NK-92 (cell line): ENCODE results near the gene RHOF.
"Not testable (repeated sequence)": the region's sequence is repeated elsewhere in the genome, so short reads cannot be mapped to it uniquely, and the experiment has no call there.

Source experiments
- DNase-seq: peaks from one replicate; lab custom pipeline; 2025; ENCODE audit not compliant: unreplicated experiment; lab: John Stamatoyannopoulos, UW

RHOF gene

GRCh38 chr12:121793838-121794533, 498 bp upstream of the RHOF start:
- DNase-seq: peak; percentile 39

GRCh38 chr12:121792607-121793439, 665 bp downstream of the RHOF start:
- DNase-seq: no peak

- no peak for DNase-seq
Observed at GRCh38 chr12:121791671-121792551, 1.6 kb downstream of the RHOF start.

- DNase-seq: not testable (repeated sequence)
Observed at GRCh38 chr12:121790785-121791184, 2.7 kb downstream of the RHOF start.

- peak; percentile 70 for DNase-seq
Observed at GRCh38 chr12:121789800-121790728, 3.4 kb downstream of the RHOF start.

GRCh38 chr12:121789233-121789781, 4.2 kb downstream of the RHOF start:
- no peak for DNase-seq

- no peak for DNase-seq
Observed at GRCh38 chr12:121788176-121788818, 5.2 kb downstream of the RHOF start.

GRCh38 chr12:121787063-121788025, 6.1 kb downstream of the RHOF start:
- no peak for DNase-seq

- no peak for DNase-seq
Observed at GRCh38 chr12:121786440-121786825, 7.1 kb downstream of the RHOF start.

GRCh38 chr12:121784460-121784859, 9.0 kb downstream of the RHOF start:
- no peak for DNase-seq

- no peak for DNase-seq
Observed at GRCh38 chr12:121783766-121784165, 9.7 kb downstream of the RHOF start.

GRCh38 chr12:121781998-121782979, 11.2 kb downstream of the RHOF start:
- DNase-seq: no peak

- no peak for DNase-seq
Observed at GRCh38 chr12:121781484-121781997, 11.9 kb downstream of the RHOF start.

GRCh38 chr12:121780429-121780828, 13.1 kb downstream of the RHOF start:
- no peak for DNase-seq

- no peak for DNase-seq
Observed at GRCh38 chr12:121779422-121779895, 14.0 kb downstream of the RHOF start.

GRCh38 chr12:121778567-121779421, 14.7 kb downstream of the RHOF start:
- DNase-seq: no peak
